ENCODE data around the gene TANC1. TPM values are rescaled to one million over a fixed set of nuclear protein-coding genes. Genes with fewer than 3 reads are reported as not detected.

TANC1 gene
- total and polyA plus RNA-seq, 4 donors, result 23.0 to 31.6 (median 25.0) TPM

DNA sequence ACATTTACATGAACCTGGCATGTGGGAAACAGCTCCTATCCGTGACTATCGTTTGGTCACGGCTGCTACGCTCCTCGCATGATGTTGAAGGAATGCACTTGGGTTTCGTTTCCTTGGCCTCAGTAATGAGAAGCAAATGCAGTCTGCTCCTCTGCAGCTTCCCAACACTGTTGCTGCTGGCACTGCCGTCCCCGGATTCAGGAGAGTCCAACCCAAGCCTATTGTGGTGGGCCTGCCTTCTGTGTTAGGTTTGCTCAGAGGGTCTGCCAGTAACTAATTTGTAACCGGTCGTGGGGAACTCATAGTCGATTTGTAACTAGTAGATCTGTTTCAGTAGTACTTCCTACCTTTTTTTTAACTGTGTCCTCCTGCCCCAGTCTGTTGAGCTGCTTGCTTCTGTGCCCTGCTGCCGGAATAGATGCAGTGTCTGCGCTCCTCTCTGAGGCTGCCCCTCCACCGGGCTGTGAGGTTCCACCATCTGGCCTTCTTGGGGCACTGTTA is 259.7 kb downstream of the TANC1 start:
- WGBS (ENCODE audit: insufficient coverage), result 43% methylated on average over 11 of the region's 14 CpGs
- Histone ChIP-seq H3K27ac (ENCODE audit: low read depth, low read length) (no peak overlapping the region), H3K4me1 (ENCODE audit: control insufficient read depth, insufficient read depth, low read length) (peaks cover 17% of the 10 kb centered on the region), H3K27me3 (ENCODE audit: control insufficient read depth, insufficient read depth, low read length) (no peaks in the 10 kb centered on the region), H3K36me3 (ENCODE audit: control insufficient read depth, insufficient read depth, low read length) (peaks cover 23% of the 10 kb centered on the region), H3K9me3 (ENCODE audit: control insufficient read depth, insufficient read depth, low read length) (no peaks in the 10 kb centered on the region), H3K4me3 (ENCODE audit: low read depth, low read length) (no peak overlapping the region)
- peak in 2 of 6 donors; percentile 55 to 70 for DNase-seq (ENCODE audit: low read depth in 4 of 6, low spot score in 6 of 6)

DNA sequence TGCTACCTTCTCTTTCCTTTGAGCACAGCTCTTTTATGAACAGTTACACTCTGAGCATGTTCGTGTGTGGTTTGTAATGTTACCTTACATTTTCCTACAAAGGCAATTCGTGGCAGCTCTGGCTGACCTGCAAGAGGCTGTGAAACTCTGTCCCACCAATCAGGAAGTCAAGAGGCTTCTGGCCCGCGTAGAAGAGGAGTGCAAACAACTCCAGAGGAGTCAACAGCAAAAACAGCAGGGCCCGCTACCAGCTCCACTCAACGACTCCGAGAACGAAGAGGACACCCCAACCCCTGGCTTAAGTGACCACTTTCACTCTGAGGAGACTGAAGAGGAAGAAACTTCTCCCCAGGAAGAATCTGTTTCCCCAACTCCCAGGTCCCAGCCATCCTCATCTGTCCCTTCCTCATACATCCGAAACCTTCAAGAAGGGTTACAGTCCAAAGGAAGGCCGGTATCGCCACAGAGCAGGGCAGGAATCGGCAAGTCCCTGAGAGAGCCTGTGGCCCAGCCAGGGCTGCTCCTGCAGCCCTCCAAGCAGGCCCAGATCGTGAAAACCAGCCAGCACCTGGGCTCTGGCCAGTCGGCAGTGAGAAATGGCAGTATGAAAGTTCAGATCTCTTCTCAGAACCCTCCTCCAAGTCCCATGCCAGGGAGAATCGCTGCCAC is 261.2 kb downstream of the TANC1 start:
- peaks cover 21% of the 10 kb centered on the region for H3K36me3 ChIP-seq (ENCODE audit: control insufficient read depth, insufficient read depth, low read length)
- 88% methylated on average over 12 of the region's 15 CpGs for WGBS (ENCODE audit: insufficient coverage)
- peaks cover 17% of the 10 kb centered on the region for H3K4me1 ChIP-seq (ENCODE audit: control insufficient read depth, insufficient read depth, low read length)
- no peak overlapping the region for H3K4me3 ChIP-seq (ENCODE audit: low read depth, low read length)
- no peaks in the 10 kb centered on the region for H3K9me3 ChIP-seq (ENCODE audit: control insufficient read depth, insufficient read depth, low read length)
- no peak for DNase-seq (ENCODE audit: low read depth in 4 of 6, low spot score in 6 of 6)
- H3K27ac ChIP-seq (ENCODE audit: low read depth, low read length), result no peak overlapping the region
- H3K27me3 ChIP-seq (ENCODE audit: control insufficient read depth, insufficient read depth, low read length), result no peaks in the 10 kb centered on the region

DNA sequence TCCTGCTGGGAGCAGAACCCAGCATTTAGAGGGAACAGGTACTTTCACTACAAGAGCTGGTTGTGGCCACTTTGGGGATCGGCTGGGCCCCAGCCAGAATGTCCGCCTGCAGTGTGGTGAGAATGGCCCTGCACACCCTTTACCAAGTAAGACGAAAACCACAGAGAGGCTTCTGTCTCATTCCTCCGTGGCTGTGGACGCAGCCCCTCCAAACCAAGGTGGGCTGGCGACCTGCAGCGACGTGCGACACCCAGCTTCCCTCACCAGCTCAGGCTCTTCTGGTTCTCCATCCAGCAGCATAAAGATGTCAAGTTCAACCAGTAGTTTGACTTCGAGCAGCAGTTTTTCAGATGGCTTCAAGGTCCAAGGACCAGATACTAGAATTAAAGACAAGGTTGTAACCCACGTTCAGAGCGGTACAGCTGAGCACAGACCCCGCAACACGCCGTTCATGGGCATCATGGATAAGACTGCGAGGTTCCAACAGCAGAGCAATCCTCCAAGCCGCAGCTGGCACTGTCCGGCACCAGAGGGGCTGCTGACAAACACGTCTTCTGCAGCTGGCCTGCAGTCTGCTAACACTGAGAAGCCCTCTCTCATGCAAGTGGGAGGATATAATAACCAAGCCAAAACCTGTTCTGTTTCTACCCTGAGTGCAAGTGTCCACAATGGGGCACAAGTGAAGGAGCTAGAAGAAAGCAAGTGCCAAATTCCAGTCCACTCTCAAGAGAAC is 261.9 kb downstream of the TANC1 start:
- no peaks in the 10 kb centered on the region for H3K9me3 ChIP-seq (ENCODE audit: control insufficient read depth, insufficient read depth, low read length)
- WGBS (ENCODE audit: insufficient coverage), result 96% methylated on average over 19 of the region's 19 CpGs
- no peak overlapping the region for H3K27ac ChIP-seq (ENCODE audit: low read depth, low read length)
- peaks cover 10% of the 10 kb centered on the region for H3K4me1 ChIP-seq (ENCODE audit: control insufficient read depth, insufficient read depth, low read length)
- H3K36me3 ChIP-seq (ENCODE audit: control insufficient read depth, insufficient read depth, low read length), result peaks cover 18% of the 10 kb centered on the region
- no peak for DNase-seq (ENCODE audit: low read depth in 4 of 6, low spot score in 6 of 6)
- no peaks in the 10 kb centered on the region for H3K27me3 ChIP-seq (ENCODE audit: control insufficient read depth, insufficient read depth, low read length)
- no peak overlapping the region for H3K4me3 ChIP-seq (ENCODE audit: low read depth, low read length)

DNA sequence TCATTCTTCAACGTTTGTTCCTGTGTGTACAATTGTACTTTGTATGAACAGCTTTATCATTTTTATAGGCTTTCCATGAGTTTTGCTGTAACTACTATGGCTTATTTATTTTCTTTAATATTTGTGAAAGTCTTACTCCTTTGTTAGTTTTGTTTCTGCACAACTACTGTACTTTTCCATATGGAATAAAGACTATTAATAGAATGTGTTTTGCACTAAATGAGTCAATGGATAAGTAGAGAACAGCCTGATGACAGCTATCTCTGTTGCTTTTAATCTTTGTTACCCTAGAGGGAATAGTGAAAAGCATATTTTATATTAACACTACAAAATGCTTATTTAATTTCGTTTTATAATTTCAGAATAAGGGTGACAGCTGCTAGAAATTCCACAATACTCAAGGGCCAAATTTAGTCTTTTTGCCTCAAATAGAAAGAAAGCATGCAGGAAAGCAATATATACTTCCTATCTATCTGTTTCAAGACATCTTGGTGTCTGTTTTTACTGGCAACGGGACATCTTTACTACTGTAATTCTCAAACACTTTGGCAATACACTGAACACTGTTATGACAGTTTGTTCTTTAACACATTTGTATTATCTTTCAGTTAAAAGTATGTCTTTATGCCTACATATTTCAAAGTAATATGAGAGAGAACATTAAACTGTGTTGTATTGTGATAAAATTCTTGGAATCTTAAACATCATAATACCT is 264.2 kb downstream of the TANC1 start:
- no CpG with 5 or more reads among the region's 3 CpGs for WGBS (ENCODE audit: insufficient coverage)
- Histone ChIP-seq H3K4me1 (ENCODE audit: control insufficient read depth, insufficient read depth, low read length) (peaks cover 8% of the 10 kb centered on the region), H3K4me3 (ENCODE audit: low read depth, low read length) (no peak overlapping the region), H3K27ac (ENCODE audit: low read depth, low read length) (no peak overlapping the region), H3K27me3 (ENCODE audit: control insufficient read depth, insufficient read depth, low read length) (no peaks in the 10 kb centered on the region), H3K36me3 (ENCODE audit: control insufficient read depth, insufficient read depth, low read length) (peaks cover 15% of the 10 kb centered on the region), H3K9me3 (ENCODE audit: control insufficient read depth, insufficient read depth, low read length) (no peaks in the 10 kb centered on the region)
- DNase-seq (ENCODE audit: low read depth in 4 of 6, low spot score in 6 of 6), result peak in 2 of 6 donors; percentile 68 to 83

DNA sequence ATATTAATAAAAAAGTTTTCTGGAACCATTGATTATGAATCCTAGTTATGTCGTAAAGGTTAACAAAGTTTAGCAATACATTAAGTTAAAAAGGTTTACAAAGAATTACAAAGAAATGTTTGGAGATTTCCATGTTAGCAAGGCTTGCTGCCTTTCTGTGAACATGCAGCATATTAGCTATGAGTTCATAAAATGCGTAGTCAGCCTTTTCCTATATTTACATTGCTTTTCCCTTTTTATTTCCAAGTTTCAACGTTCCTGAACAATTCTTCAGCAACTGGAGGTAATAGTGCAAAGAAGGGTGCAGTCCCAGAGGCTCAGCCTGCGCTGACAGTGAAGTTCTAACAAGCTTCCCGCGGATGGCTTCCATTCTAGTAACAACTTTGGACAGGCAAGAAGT is 266.4 kb downstream of the TANC1 start:
- peaks cover 10% of the 10 kb centered on the region for H3K36me3 ChIP-seq (ENCODE audit: control insufficient read depth, insufficient read depth, low read length)
- H3K27me3 ChIP-seq (ENCODE audit: control insufficient read depth, insufficient read depth, low read length), result no peaks in the 10 kb centered on the region
- DNase-seq (ENCODE audit: low read depth in 4 of 6, low spot score in 6 of 6), result no peak
- H3K4me1 ChIP-seq (ENCODE audit: control insufficient read depth, insufficient read depth, low read length), result no peaks in the 10 kb centered on the region
- no peak overlapping the region for H3K4me3 ChIP-seq (ENCODE audit: low read depth, low read length)
- H3K27ac ChIP-seq (ENCODE audit: low read depth, low read length), result no peak overlapping the region
- 100% methylated on average over 3 of the region's 6 CpGs for WGBS (ENCODE audit: insufficient coverage)
- no peaks in the 10 kb centered on the region for H3K9me3 ChIP-seq (ENCODE audit: control insufficient read depth, insufficient read depth, low read length)

DNA sequence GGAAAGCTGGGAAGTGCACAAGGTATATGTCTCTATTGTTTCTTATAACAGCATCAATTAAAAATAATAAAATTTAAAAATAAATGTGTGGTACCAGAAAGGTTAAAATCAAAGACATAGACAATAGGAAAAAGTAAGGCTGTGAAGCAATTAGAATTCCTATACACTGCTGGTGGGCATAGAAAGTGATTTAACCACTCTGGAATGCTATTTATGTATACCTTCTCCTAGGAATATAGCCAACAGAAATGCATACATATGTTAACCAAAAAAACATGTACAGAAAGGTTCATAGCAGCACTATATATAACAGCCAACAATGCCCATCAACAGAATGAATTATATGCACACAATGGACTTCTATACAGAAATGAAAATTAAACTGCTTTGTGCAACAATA is 275.1 kb downstream of the TANC1 start:
- no peak for DNase-seq (ENCODE audit: low read depth in 4 of 6, low spot score in 6 of 6)
- Histone ChIP-seq H3K9me3 (ENCODE audit: control insufficient read depth, insufficient read depth, low read length) (peaks cover 5% of the 10 kb centered on the region), H3K36me3 (ENCODE audit: control insufficient read depth, insufficient read depth, low read length) (no peaks in the 10 kb centered on the region), H3K27ac (ENCODE audit: low read depth, low read length) (no peak overlapping the region), H3K4me3 (ENCODE audit: low read depth, low read length) (no peak overlapping the region), H3K27me3 (ENCODE audit: control insufficient read depth, insufficient read depth, low read length) (no peaks in the 10 kb centered on the region), H3K4me1 (ENCODE audit: control insufficient read depth, insufficient read depth, low read length) (no peaks in the 10 kb centered on the region)

DNA sequence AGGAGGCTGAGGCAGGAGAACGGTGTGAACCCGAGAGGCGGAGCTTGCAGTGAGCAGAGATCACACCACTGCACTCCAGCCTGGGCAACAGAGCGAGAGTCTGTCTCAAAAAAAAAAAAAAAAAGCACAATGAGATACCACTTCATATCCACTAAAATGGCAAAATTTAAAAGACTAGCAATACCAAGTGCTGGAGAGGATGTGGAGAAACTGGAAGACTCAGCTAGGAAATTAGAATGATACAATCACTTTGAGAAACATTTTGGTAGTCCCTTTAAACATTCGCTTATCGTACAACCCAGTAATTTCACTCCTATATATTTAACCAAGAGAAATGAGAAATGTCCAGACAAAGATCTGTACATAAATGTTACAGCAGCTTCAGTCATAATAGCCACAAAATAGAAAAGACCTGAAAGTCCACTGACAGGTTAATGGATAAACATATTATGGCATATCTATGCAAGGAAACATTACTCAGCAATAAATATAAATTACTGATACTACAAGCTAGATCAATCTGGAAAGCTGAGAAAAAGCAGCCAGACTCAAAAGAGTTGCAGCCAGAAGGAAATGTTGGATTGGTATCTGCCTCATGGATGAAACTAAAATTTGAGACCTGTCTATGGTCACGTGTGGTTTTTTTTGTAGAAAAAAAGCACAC is 278.0 kb downstream of the TANC1 start:
- Histone ChIP-seq H3K4me3 (ENCODE audit: low read depth, low read length) (no peak overlapping the region), H3K36me3 (ENCODE audit: control insufficient read depth, insufficient read depth, low read length) (no peaks in the 10 kb centered on the region), H3K27ac (ENCODE audit: low read depth, low read length) (no peak overlapping the region), H3K9me3 (ENCODE audit: control insufficient read depth, insufficient read depth, low read length) (peaks cover 5% of the 10 kb centered on the region), H3K4me1 (ENCODE audit: control insufficient read depth, insufficient read depth, low read length) (no peaks in the 10 kb centered on the region), H3K27me3 (ENCODE audit: control insufficient read depth, insufficient read depth, low read length) (no peaks in the 10 kb centered on the region)
- WGBS (ENCODE audit: insufficient coverage), result 50% methylated on average over 2 of the region's 7 CpGs
- DNase-seq (ENCODE audit: low read depth in 4 of 6, low spot score in 6 of 6), result no peak

DNA sequence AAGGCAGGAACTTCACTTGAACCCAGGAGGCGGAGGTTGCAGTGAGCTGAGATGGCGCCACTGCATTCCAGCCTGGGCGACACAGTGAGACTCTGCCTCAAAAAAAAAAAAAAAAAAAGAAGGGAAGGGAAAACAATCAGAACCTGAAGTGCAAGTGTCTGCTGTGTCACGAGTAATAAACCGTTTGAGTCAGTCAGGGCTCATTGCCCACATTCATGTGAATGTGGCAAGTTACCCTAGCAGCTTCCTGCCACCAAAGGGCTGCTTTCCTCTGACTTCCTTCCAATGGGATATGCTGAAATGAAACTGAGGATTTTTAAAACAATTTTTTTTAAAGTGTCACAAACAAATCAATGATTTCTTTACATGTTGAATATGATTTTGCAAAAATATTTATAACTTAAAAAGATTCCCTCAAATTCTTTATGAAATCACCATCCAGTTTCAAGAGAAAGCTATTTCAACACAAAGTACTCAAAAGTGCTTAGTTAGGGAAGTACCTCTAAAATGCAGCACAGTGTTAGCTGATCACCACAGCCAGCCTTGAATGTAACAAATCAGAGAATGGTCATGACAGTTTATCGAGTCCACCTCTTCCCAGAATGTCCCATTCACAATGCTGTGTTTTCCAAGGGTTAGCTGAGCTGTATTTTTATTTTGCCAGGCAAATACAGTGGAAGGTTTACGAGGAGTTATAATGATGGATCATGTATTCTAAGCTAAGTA is 281.7 kb downstream of the TANC1 start:
- Histone ChIP-seq H3K27ac (ENCODE audit: low read depth, low read length) (no peak overlapping the region), H3K36me3 (ENCODE audit: control insufficient read depth, insufficient read depth, low read length) (no peaks in the 10 kb centered on the region), H3K27me3 (ENCODE audit: control insufficient read depth, insufficient read depth, low read length) (no peaks in the 10 kb centered on the region), H3K9me3 (ENCODE audit: control insufficient read depth, insufficient read depth, low read length) (peaks cover 5% of the 10 kb centered on the region), H3K4me3 (ENCODE audit: low read depth, low read length) (no peak overlapping the region), H3K4me1 (ENCODE audit: control insufficient read depth, insufficient read depth, low read length) (no peaks in the 10 kb centered on the region)
- DNase-seq (ENCODE audit: low read depth in 4 of 6, low spot score in 6 of 6), result peak in 5 of 6 donors; percentile 26 to 75 (median 39)
- WGBS (ENCODE audit: insufficient coverage), result 45% methylated on average over 7 of the region's 7 CpGs
